Neural crest cell (in vitro differentiated cells): ENCODE data around the gene COQ6. TPM values are rescaled to one million over a fixed set of nuclear protein-coding genes. Genes with fewer than 3 reads are reported as not detected.
A peak's percentile ranks its signal among the peaks of the same experiment; 100 is the strongest.

Source experiments
- DNase-seq: peaks from one replicate; pipeline ENCODE4 v3.0.0; 2021; ENCODE audit warnings: low read depth, mixed read lengths, low spot score
- H3K27ac Mint-ChIP-seq: one replicate; pipeline ENCODE4 v1.8.0; 2021; ENCODE audit warnings: mild to moderate bottlenecking, mixed read lengths; ENCODE audit not compliant: unreplicated experiment
- H3K27me3 Mint-ChIP-seq: 2 replicates; pipeline ENCODE4 v1.8.0; 2021; ENCODE audit warnings: low read depth, mild to moderate bottlenecking, mixed read lengths
- H3K36me3 Mint-ChIP-seq: 2 replicates; pipeline ENCODE4 v1.8.0; 2021; ENCODE audit warnings: low read depth, mild to moderate bottlenecking, mixed read lengths
- H3K4me1 Mint-ChIP-seq: 2 replicates; pipeline ENCODE4 v1.8.0; 2021; ENCODE audit warnings: mixed read lengths
- H3K4me3 Mint-ChIP-seq: one replicate; pipeline ENCODE4 v1.8.0; 2021; ENCODE audit warnings: mild to moderate bottlenecking, mixed read lengths
- H3K9me3 Mint-ChIP-seq: 2 replicates; pipeline ENCODE4 v1.8.0; 2021; ENCODE audit warnings: mixed read lengths
- CTCF ChIP-seq: fragments of 200-600 bp; sonication (generic); conservative IDR thresholded peaks from 2 replicates; pipeline ENCODE4 v1.5.0; 2021; ENCODE audit warnings: antibody characterized with exemption, mild to moderate bottlenecking
- total RNA-seq: library from RNA; stranded (reverse); gene quantifications from 2 replicates; pipeline ENCODE4 v1.2.1, GENCODE V29; 2021

COQ6 gene
- total RNA-seq, 1 donor from 2014 or later, result 15.5 TPM

- Mint-ChIP-seq H3K9me3 (no peaks in the 10 kb centered on the region), H3K4me1 (no peaks in the 10 kb centered on the region), H3K4me3 (no peak overlapping the region), H3K27me3 (no peaks in the 10 kb centered on the region), H3K36me3 (peaks cover 19% of the 10 kb centered on the region), H3K27ac (peak overlapping the region; percentile 44)
- no peak for TF ChIP-seq CTCF
- DNase-seq, result no peak
Observed at GRCh38 chr14:73924337-73924736, 25.8 kb upstream of the COQ6 start.

DNA sequence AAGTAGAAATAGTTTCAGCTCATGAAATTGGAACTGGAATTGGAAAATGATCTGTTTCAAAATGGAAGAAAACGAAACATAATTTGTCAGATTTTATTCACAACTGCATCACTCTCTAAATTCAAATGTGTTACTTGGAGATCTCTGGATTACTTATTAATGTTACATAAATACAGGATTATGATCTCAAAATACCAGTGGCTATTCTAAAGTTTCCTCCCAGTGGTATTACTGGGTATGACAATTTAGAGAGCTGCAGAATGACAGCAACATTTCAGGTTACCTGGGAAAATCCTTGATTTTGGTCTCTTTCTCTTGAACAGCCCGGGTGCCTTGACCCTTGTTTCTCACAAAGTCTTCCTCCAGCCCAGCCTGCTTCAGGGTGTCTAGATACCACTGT, 14.4 kb upstream of the COQ6 start:
- no peak overlapping the region for H3K27ac Mint-ChIP-seq
- no peaks in the 10 kb centered on the region for H3K4me1 Mint-ChIP-seq
- peak; percentile 57 for TF ChIP-seq CTCF
- peaks cover 6% of the 10 kb centered on the region for H3K36me3 Mint-ChIP-seq
- no peak for DNase-seq
- no peaks in the 10 kb centered on the region for H3K27me3 Mint-ChIP-seq
- H3K4me3 Mint-ChIP-seq, result no peak overlapping the region
- no peaks in the 10 kb centered on the region for H3K9me3 Mint-ChIP-seq

GRCh38 chr14:73936548-73936947, 13.6 kb upstream of the COQ6 start:
- Mint-ChIP-seq H3K27ac (no peak overlapping the region), H3K4me3 (no peak overlapping the region), H3K27me3 (no peaks in the 10 kb centered on the region), H3K9me3 (no peaks in the 10 kb centered on the region), H3K36me3 (peaks cover 6% of the 10 kb centered on the region), H3K4me1 (no peaks in the 10 kb centered on the region)
- no peak for TF ChIP-seq CTCF
- no peak for DNase-seq

GRCh38 chr14:73937012-73937411, 13.1 kb upstream of the COQ6 start:
- H3K4me1 Mint-ChIP-seq, result no peaks in the 10 kb centered on the region
- no peak for TF ChIP-seq CTCF

DNA sequence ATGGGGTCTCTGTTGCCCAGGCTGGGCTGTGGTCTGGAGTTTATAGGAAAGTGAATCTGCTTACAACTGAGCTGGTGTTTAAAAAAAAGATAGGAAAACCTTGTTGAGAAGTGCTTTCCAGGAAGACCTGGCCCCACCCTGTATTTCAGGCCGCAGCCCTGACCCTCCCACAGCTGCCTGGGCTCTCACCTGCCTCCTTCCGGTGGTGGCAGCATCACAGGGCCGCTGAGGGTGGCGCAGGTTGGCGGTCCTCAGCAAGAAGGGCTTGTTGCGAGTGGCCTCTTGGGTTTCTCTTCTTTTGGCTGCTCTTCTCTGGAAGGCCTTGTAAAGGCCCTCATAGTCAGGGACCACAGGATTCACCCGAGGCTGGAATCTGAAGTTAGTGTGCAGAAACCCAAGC, 7.9 kb upstream of the COQ6 start:
- H3K27me3 Mint-ChIP-seq, result no peaks in the 10 kb centered on the region
- no peak for DNase-seq

More at GRCh38 chr14:73937012-73937411, 13.1 kb upstream of the COQ6 start:
- peaks cover 6% of the 10 kb centered on the region for H3K36me3 Mint-ChIP-seq
- no peak for DNase-seq
- H3K27me3 Mint-ChIP-seq, result no peaks in the 10 kb centered on the region
- no peak overlapping the region for H3K27ac Mint-ChIP-seq
- H3K4me3 Mint-ChIP-seq, result no peak overlapping the region
- no peaks in the 10 kb centered on the region for H3K9me3 Mint-ChIP-seq

More for the DNA sequence above, 7.9 kb upstream of the COQ6 start:
- Mint-ChIP-seq H3K36me3 (no peaks in the 10 kb centered on the region), H3K4me3 (no peak overlapping the region), H3K27ac (no peak overlapping the region), H3K9me3 (no peaks in the 10 kb centered on the region), H3K4me1 (no peaks in the 10 kb centered on the region)
- TF ChIP-seq CTCF, result no peak
